ENCODE measurements around the gene ZSWIM7.

- TF ChIP-seq CREB1 (IDR thresholded peaks at IDR 0.05; ENCODE audit: low read depth) (no peak), NFIC (IDR thresholded peaks at IDR 0.05) (no peak), CEBPB (IDR thresholded peaks at IDR 0.05) (no peak), YY1 (IDR thresholded peaks at IDR 0.05; ENCODE audit: low read depth) (no peak), TAF1 (IDR thresholded peaks at IDR 0.05; ENCODE audit: low read depth) (no peak), REST (IDR thresholded peaks at IDR 0.05; ENCODE audit: low read depth) (no peak), RAD21 (IDR thresholded peaks at IDR 0.05; ENCODE audit: low read depth) (no peak), EP300 (IDR thresholded peaks at IDR 0.05; ENCODE audit: borderline replicate concordance) (no peak), TCF12 (IDR thresholded peaks at IDR 0.05; ENCODE audit: low read depth) (no peak), EGR1 (IDR thresholded peaks at IDR 0.05) (no peak), FOXM1 (IDR thresholded peaks at IDR 0.05; ENCODE audit: borderline replicate concordance, low read depth) (no peak)
- TF ChIP-seq, protein P1, sequence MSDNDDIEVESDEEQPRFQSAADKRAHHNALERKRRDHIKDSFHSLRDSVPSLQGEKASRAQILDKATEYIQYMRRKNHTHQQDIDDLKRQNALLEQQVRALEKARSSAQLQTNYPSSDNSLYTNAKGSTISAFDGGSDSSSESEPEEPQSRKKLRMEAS (IDR thresholded peaks at IDR 0.05), result no peak
- TF ChIP-seq, protein P2, sequence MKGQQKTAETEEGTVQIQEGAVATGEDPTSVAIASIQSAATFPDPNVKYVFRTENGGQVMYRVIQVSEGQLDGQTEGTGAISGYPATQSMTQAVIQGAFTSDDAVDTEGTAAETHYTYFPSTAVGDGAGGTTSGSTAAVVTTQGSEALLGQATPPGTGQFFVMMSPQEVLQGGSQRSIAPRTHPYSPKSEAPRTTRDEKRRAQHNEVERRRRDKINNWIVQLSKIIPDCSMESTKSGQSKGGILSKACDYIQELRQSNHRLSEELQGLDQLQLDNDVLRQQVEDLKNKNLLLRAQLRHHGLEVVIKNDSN (IDR thresholded peaks at IDR 0.05), result peak; percentile 37; the same call in 1 of the 2 replicates
These were observed 25.7 kb downstream of the ZSWIM7 start for GRCh38 chr17:15973834-15974233.

Measured in Ishikawa (cell line).